GM19467 (cell line): ENCODE data around the gene INPP1.

Source experiments
- ATAC-seq: cut with Tn5 transposase; IDR thresholded peaks from one replicate; pipeline ENCODE4 v1.9.1; 2021; ENCODE audit warnings: mild to moderate bottlenecking, moderate library complexity; ENCODE audit not compliant: unreplicated experiment

Gene INPP1

DNA sequence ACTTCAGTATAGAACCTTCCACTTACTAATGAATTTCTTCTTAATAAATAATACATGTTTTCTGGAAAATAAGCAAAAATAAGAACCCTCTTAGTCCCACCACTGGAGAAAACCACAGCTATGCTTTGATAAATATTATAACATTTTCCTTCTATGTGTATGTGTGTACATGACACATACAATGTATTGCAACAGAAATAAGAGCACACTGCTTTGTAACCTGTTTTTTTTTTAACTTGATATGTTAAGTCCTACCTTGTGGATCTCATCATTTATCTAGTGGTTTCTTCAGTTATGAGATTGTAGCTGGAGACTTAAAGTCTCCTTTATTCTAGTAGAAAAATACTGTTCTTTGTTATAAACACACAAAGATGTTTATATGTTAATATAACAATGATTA is 17.2 kb downstream of the INPP1 start:
- no peak for ATAC-seq

DNA sequence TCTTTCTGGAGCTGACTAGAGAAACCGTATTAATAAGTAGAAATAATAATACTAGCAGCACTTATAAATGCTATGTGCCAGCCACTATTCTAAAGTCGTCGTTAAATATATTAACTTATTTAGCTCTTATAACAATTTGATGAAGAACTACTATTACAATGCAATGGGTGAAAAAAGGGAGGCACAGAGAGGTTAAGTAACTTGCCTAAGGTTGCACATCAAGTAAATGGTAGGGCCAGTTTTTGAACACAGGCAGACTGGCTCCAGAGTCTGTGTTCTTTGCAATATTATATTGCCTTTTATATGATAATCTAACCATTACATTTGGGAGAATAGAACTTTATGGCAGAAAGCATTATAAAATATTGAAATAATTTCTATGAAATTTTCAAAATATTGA is 17.6 kb downstream of the INPP1 start:
- ATAC-seq, result no peak

DNA sequence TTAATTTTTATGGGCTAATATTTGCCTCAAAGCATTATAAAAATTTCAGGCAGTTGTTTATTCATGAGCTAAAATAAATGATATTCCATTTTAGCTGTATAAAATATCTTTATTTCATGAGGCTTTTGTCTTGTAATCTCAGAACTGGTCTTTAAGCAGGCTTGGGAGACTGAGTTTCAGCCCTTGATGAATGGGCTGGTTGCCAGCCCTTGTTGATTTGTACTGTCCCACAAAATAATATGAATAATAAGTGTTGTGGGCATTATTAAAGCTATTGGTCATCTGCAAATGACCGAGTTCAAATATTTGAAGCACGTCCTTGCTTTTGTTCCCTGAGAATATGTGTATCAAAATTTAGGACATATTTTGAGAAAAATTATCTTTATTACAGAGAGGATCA is 18.2 kb downstream of the INPP1 start:
- ATAC-seq, result no peak

DNA sequence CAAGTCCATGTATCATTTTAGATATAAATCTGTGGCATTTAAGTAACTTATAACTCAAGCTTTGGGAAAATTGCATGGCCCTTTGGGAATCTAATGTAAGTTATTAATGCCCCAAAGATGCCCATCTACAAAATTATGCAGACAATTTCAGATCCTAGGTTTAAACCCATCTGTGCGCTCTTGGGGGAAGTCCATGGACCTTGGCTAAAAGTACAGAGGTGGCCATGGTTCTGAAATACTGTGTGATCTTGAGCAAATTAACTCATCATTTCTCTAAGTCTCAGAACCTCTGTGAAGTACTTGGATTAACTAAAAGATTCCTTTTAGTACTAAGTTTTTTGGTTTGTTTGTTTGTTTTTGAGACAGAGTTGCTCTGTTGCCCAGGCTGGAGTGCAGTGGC is 19.5 kb downstream of the INPP1 start:
- no peak for ATAC-seq

DNA sequence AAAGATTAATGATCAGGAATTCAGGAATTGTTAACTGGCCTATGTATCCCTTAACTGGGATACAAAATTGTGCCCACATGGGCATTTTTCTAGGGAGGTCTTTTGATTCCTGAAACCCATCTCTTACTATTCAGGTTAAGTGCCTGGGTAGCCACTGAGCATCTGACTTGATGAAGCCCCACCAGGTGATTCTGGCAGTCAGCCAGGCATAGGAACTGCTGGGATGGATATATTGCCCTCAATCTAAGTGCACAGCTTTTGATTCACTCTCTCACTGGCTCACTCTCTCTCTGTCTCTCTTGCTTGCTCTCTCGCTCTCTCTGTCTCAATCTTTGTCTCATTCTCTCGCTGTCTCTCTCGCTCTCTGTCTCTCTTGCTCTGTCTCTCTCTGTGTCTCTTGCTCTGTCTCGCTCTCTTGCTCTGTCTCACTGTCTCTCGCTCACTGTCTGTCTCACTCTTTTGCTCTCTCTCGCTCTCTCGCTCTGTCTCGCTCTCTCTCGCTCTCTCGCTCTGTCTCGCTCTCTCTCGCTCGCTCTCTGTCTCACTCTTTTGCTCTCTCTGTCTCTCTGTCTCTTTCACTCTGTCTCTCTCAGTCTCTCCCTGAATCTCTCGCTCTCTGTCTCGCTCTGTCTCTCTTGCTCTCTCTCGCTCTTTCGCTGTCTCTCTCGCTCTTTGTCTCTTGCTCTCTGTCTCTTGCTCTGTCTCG is 22.3 kb downstream of the INPP1 start:
- ATAC-seq, result no peak

DNA sequence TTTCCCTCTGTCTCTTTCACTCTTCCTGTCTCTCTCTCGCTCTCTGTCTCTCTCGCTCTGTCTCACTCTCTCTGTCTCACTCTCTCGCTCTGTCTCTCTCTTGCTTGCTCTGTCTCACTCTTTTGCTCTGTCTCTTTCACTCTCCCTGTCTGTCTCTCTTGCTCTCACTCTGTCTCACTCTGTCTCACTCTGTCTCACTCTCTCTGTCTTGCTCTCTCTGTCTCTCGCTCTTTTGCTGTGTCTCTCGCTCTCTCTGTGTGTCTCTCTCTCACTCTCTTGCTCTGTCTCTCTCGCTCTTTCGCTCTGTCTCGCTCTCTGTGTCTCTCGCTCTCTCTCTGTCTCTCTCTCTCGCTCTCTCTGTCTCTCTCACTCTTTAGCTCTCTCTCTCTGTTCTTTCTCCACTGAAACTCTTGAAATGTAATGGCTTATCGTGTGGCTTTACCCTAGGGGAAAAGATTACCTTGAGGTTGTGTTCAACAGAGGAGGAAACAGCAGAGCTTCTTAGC is 22.9 kb downstream of the INPP1 start:
- no peak for ATAC-seq

DNA sequence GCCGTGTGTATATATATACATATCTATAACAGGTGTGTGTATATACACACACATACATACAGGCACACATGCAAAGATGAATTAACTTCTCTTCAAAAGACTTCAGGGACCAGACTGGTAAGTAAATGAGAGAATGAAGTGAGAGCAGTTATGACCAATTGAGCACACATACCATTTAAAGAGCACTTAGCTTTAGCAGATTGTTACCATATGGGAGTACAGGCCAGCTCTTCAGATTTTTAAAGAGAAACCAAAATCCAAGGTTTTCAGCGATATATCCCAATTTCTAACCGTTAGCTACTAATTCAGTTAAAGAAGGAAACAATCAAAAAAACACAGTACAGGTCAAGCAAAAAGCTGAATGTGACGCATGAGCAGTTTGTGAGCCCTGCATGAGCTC is 23.7 kb downstream of the INPP1 start:
- no peak for ATAC-seq

DNA sequence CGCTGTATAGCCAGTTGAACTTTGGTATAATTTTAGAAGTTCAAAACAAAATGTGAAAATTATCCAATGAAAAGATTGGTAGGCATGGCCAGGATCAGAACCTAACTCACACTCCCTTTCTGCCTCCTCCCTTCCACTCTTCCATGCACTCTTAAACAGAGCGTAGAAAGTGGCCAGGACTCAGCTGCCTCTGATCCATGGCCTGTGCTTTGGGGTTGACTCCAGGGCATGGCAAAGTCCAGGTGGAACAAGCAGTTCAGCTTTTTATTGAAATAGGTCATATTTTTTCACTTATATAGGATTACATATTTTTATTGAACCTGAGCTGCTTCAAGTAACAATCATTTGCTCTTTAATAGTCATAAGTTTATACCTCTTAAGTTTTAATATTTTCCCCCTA is 26.2 kb downstream of the INPP1 start:
- ATAC-seq, result no peak

DNA sequence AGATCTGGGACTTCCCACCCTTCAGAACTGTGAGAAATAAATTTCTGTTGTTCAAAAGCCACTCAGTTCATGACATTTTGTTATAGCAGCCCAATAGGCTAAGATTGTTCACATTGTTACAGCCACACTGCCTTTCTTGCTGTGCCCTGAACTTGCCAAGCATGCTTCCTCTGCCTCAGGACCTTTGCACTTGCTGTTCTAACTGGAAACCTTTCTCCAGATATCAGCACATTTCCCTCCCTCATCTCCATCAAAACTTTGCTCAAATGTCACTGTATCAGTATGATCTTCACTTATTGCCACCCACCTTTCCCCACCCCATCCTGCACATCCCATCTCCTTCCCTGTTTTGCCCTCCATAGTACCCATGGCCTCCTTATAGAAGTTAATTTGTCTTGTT is 32.7 kb downstream of the INPP1 start:
- no peak for ATAC-seq

DNA sequence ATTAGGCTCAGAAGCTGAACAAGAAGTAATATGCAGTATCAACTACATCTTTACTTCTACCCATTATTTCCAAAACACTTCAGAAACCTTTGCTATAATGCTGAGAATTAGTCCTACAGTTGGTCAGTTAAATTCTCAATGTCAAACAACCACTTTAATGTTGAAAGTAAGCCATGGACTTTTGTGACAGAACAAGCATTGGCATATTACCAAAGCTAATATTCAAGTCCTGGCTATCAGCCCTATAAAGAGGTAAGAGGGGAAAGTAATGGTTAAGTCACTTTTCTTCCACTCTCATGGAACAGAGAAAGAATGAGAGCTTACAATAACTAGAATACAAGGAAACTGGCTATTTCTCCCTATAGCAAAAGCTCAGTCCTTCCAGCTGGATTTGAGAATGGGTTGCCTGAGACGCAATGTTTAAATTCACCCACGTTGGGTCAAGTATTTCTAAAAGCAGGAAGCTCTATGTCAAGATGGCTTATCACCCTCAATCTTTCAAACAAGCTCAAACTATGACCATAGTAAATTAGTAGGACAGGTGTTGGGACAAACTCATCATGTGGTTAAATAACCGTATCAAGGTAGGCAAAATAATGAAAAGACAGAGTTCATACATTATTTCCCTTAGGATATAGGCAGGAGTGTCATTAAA is 33.3 kb downstream of the INPP1 start:
- ATAC-seq, result no peak

DNA sequence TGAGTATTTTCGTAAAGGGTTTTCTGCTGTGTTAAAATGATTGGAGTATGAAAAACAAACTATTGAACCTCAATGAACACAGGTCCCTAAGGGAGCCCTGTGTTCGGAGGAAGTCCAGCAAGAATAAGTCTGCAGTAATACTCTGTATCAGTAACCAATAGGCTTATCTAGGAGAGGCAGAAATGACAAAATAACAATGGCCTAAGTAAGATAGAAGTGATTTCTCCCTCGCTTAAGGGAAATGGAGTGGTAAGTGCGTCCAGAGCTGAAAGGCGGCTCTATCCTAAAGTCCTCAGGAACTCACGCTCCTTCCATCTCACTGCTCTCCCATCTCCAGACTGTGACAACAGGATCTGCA is 35.5 kb downstream of the INPP1 start:
- no peak for ATAC-seq

DNA sequence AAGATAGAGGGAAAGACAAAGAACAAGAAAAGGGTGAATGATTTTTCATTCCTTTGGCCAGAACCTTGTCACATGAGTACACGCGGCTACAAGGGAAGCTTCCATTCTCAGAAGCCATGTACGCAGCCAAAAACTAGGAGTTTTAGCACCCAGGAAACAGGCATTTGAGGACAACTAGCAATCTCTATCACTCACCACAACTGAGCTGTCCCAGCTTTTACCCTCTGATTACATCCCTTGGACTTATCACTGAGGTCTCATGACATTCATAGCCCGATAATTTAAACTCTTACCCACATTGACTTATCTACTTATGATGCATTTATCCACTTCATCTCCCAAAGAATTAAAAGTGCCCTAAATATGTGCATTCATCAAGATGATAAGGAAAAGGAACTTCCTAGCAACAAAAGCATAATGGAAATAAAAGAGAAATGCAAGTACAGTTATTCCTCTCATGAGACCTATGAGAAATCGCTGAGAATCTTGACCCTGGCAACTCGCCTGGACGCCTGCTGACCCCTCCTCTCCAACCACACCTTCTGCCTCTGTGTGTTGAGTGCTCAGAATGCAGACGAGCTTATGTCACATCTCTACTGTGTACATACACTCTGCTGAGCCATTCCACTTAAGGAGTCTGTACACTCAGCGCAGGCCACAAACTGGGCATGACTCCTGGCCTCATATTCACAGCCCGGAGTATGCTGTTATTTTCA is 36.0 kb downstream of the INPP1 start:
- no peak for ATAC-seq

DNA sequence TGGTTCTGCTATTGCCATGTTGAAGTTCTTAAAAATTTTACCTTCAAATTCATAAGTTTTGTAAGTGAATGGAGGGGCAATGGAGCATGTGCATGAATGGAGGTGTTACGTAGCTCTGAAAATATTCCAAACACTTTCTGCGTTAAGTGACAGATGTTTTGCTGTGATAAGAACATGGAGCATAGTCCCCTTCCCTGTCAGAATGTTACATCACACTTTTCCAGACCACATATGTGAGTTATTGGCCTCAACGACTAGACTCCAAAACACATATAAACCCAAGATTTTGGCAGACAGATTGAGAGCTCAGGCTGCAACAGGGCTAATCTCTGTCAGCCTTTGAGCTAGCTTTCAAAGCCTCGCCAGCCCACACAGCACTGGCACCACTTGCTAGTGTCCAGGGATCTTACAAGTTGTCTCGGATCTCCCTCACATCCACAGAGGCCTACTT is 37.6 kb downstream of the INPP1 start:
- ATAC-seq, result no peak

DNA sequence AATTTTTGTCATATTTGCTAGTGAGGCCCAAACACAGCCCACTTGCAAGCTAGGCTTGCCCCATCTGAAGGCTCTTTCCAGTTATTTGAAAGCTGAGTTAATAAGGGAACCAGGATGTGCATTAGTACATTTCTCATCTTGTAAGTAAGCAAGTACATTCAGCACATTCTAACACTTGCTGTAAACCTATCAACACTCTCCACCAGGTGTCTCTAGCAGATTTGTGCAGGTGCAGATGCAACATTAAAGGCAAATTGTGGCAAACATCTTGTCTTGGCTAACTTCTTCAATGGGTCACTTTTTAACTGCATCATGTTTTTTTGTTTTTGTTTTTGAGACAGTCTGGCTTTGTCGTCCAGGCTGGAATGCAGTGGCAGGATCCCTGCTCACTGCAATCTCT is 39.5 kb downstream of the INPP1 start:
- peak; percentile 69 for ATAC-seq

DNA sequence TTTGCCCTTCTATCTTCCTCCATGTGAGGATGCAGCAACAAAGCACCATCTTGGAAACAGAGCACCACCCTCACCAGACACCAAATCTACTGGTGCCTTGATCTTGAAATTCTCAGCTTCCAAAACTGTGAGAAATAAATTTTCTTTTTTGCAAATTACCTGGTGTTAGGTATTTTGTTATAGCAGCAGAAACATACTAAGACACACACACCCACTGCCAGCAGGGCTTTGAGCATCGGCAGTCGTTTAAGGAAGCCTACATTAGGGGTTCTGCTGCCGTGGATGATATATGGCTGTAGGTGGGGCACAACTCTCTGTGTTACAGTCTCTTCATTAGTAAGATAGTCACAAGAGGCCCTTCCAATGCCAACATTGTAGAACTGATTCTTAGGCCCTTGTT is 44.0 kb downstream of the INPP1 start:
- ATAC-seq, result no peak

DNA sequence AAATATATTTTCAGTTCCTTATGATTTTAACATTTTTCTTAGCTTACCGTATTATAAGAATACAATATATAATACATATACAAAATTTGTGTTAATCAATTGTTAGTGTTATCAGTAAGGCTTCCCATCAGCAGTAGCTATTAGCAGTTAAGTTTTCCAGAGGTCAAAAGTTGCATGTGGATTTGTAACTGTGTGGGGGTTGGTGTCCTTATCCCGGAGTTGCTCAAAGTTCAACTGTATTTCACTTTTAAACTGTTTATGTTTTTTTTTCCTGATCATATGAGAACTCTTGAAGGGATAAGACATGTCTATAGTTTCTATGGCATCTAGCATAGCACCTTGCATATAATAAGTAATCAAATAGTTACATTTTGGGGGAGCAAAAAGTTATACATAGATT is 52.9 kb downstream of the INPP1 start:
- no peak for ATAC-seq

DNA sequence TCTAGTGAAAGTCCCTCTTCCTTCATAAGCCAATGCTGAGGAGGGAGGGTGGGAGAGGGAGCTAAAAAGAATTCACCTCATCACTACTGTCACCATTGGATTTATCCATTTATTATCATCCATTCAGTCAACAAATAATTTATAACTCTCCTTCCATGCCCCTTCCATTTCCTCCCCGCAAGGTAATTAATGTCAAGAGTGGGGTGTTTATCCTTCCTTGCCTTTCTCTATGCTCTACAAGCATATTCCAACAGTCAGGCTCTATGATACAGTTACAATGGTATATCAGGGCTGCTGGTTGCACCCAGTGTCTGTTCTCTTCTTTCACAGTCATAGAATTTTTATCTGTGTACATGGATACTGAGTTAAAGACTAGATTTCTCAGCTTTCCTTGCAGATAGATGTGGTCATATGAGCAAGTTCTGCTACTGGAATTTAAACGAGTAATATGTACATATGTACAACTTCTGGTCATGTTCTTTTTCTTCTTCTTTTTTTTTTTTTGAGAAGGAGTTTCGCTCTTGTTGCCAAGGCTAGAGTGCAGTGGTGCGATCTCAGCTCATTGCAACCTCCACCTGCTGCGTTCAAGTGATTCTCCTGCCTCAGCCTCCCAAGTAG is 59.7 kb downstream of the INPP1 start:
- no peak for ATAC-seq

DNA sequence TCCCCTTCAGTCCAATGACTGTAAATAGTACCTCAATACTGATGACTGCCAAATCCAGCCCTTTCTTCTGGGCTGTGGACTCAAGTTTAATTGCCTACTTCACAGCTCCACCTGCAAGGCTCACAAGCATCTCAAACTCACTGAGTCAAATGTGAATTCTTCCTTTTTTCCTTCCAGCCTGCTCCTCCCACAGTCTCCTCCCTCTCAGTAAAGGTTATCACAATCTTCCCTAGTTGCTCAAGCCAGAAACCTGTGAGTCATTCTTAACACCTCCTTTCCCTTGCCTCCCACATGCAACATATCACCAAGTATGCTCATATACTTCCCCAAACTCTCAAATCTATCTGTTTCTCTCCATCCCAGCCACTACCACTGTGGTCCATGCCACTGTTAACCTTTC is 61.1 kb downstream of the INPP1 start:
- no peak for ATAC-seq

DNA sequence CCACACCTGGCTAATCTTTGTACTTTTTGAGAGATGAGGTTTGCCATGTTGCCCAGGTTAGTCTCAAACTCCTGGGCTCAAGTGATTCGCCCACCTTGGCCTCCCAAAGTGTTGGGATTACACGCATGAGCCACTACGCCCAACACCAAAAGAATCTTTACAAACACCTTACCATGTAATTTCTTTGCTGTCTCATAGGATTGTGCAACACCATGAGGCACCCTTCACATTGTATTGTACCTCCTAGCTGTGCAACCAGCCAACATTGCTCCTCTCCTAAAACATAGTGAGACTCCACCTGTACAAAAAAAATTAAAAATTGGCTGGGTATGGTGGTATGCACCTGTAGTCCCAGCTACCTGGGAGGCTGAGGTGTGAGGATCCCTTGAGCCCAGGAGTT is 61.7 kb downstream of the INPP1 start:
- no peak for ATAC-seq

DNA sequence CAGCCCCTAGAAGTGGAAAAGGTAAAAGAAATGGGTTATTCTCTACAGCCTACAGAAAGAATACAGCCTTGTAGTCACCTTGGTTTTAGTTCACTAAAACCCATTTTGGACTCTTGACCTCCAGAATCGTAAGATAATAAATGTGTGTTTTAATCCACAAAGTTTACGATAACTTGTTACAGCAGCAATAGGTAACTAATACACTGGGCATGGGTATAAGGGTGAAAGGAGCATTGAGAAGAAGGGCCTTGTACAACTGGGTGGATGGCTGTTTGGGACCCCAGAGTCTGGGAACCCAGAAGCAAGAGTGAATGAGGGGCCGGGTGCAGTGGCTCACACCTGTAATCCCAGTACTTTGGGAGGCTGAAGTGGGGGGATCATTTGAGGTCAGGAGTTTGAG is 62.6 kb downstream of the INPP1 start:
- no peak for ATAC-seq

DNA sequence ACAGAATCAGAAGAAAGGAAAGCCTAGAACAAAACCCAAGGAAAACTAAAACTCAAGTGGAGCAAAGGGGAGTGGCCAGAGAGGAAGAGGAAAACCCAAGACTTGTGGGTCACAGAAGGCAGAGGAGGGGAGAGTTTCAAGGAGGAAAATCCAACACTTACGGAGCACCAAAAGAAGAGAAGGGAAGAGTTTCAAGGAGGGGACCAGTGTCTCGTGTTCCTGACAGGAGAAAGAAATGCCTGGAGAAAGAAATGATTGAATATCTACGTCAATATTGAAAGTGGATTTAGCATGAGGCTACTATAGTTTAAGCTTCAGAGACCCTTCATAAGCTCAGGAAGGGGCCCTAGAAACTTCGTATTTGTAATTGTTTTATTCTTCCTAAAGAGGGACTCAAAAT is 63.4 kb downstream of the INPP1 start:
- ATAC-seq, result no peak

DNA sequence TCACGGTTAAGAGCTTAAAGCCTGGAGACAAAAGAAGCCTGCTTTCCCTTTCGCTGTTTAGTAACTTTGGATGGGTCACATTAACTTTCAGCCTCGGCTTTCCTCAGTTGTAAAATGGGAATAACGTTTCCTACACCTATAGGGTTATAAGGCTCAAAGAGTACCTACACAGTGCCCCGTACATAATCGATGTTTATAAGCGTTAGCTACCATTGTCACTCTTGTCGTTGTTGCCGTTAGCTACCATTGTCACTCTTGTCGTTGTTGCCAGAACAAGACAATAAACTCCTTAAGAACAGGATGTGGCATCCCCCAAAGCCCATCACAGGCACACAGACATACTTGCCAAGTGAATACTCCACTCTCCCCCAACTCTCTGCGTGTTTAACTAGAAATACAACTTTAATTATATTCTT is 63.9 kb downstream of the INPP1 start:
- no peak for ATAC-seq
